DMS114 treated with DMSO at 0.1 percent for 48 hours (cell line): Measurements from ENCODE around the gene SLC44A4.
"Not testable (repeated sequence)": the region's sequence is repeated elsewhere in the genome, so short reads cannot be mapped to it uniquely, and the experiment has no call there.

Source experiments
- DNase-seq: peaks from one replicate; lab custom pipeline; 2025; ENCODE audit not compliant: unreplicated experiment; lab: John Stamatoyannopoulos, UW

Gene SLC44A4

GRCh38 chr6:31860349-31860748 lies 18.4 kb downstream of the SLC44A4 start:
- DNase-seq, result no peak

- DNase-seq, result no peak
Measured at GRCh38 chr6:31859923-31860322, 18.9 kb downstream of the SLC44A4 start.

- DNase-seq, result no peak
Measured at GRCh38 chr6:31858707-31859106, 20.1 kb downstream of the SLC44A4 start.

- not testable (repeated sequence) for DNase-seq
Measured at GRCh38 chr6:31857774-31858173, 21.0 kb downstream of the SLC44A4 start.

DNA sequence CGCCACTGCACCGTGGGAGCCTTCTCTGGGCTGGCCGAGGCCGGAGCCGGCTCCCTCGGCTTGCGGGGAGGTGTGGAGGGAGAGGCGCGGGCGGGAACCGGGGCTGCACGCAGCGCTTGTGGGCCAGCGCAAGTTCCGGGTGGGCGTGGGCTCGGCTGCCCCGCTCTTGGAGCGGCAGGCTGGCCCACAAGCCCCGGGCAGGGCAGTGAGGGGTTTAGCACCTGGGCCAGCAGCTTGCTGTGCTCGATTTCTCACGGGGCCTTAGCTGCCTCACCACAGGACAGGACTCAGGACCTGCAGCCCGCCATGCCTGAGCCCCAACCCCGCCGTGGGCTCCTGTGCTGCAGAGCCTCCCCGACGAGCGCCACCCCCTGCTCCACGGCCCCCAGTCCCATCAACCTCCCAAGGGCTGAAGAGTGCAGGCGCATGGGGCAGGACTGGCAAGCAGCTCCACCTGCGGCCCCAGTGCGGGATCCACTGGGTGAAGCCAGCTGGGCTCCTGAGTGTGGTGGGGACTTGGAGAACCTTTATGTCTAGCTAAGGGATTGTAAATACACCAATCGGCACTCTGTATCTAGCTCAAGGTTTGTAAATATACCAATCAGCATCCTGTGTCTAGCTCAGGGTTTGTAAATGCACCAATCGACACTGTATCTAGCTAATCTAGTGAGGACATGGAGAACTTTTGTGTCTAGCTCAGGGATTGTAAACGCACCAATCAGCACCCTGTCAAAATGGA lies 26.6 kb downstream of the SLC44A4 start:
- DNase-seq, result not testable (repeated sequence)

GRCh38 chr6:31851485-31851832 lies 27.3 kb downstream of the SLC44A4 start:
- peak; percentile 36 for DNase-seq

DNA sequence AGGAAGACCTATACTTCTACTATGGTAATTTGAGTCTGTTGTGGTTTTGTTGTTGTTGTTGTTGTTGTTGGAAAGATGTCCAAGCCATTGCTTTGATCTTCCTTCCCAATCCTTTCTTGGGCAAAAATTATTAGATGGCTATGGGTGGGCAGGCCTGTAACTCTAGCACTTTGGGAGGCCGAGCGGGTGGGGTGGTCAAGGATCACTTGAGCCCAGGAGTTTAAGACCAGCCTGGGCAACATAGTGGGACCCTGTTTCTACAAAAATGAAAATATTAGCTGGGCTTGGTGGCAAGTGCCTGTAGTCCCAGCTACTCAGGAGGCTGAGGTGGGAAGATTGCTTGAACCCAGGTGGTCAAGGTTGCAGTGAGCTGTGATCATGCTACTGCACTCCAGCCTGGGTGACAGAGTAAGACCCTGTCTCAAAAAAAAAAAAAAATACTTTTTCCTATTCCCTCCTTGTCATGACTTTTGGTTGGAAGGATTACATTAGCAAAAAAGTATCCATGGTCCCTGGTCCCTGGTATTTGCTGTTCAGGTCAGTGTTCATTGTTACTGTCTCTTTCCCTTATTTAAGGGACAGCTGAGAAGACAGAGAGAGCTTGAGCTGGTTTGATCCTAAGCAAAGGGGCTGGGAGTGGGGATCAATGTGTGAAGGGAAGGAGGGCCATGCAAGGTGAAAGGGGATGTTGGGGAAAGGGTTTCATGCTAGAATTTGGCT lies 27.9 kb downstream of the SLC44A4 start:
- DNase-seq, result no peak

DNA sequence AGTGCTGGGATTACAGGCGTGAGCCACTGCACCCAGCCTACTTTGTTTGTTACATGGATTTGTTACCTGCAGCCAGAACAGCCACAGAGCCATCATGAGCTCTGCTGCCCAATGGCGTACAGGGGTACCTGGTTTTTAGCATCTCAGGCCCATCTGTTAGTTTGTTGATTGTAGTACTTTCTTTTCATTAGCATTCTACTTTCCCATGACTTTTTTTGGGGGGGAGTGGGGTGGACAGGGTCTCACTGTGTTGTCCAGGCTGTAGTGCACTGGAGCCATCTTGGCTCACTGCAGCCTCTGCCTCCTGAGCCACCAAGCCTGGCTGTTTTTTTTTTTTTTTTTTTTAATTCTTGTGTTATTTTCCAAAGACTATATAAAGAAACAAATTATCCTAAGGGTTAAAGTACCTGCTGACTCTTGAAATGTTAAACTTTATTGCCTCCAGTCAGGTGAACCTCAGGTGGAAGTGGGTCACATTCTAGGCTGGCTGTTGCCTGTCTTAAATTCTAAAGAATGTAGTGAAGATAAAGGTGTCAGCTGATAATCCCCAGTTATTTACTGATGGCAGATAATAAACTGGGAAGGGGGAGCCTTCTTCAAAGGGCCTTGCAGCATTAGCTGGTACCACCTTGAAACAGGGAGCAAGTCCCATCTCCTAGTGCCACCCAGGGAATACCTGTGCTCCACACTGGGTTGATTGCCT lies 31.4 kb downstream of the SLC44A4 start:
- DNase-seq, result no peak

DNA sequence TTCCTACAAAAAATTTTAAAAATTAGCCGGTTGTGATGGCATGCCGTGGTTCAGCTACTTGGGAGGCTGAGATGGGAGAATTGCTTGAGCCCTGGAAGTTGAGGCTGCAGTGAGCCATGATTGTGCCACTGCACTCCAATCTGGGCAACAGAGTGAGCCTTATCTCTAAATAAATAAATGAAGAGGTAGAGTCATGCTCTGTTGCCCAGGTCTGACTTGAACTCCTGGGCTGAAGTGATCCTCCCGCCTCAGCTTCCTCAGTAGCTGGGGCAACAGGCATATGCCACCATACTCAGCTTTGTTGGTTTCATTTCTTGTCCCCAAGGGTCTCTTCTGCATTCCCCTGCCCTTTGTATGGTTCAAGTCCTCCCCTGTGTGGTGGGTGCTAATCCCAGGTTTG lies 34.3 kb downstream of the SLC44A4 start:
- no peak for DNase-seq

DNA sequence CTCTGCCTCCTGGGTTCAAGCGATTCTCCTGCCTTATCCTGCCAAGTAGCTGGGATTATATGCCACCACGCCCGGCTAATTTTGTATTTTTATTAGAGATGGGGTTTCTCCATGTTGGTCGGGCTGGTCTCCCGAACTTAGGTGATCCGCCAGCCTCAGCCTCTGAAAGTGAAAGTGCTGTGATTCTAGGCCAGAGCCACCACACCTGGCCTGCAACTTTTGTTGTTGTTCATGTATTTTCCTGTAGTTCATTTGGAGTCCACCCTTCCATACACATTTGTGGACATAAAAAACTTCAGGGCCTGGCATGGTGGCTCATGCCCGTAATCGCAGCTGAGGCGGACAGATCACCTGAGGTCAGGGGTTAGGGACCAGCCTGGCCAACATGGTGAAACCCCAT lies 36.7 kb downstream of the SLC44A4 start:
- DNase-seq, result no peak

GRCh38 chr6:31839779-31840126 lies 39.0 kb downstream of the SLC44A4 start:
- not testable (repeated sequence) for DNase-seq

DNA sequence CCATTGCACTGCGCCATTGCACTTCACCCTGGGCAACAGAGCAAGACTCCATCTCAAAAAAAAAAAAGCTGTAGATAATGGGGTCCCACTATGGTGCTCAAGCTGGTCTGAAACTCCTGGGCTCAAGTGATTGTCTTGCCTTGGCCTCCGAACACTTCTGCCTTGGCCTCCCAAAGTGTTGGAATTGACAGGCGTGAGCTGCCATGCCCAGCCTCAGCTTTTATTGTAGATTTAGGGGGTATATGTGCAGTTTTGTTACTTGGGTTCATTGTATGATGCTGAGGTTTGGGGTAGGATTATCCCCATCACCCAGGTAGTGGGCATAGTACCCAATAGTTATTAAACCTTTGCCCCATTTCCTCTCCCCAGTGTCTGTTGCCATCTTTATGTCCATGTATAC lies 39.8 kb downstream of the SLC44A4 start:
- no peak for DNase-seq

- not testable (repeated sequence) for DNase-seq
Measured at GRCh38 chr6:31838114-31838553, 40.7 kb downstream of the SLC44A4 start.

GRCh38 chr6:31837369-31838113 lies 41.3 kb downstream of the SLC44A4 start:
- no peak for DNase-seq

DNA sequence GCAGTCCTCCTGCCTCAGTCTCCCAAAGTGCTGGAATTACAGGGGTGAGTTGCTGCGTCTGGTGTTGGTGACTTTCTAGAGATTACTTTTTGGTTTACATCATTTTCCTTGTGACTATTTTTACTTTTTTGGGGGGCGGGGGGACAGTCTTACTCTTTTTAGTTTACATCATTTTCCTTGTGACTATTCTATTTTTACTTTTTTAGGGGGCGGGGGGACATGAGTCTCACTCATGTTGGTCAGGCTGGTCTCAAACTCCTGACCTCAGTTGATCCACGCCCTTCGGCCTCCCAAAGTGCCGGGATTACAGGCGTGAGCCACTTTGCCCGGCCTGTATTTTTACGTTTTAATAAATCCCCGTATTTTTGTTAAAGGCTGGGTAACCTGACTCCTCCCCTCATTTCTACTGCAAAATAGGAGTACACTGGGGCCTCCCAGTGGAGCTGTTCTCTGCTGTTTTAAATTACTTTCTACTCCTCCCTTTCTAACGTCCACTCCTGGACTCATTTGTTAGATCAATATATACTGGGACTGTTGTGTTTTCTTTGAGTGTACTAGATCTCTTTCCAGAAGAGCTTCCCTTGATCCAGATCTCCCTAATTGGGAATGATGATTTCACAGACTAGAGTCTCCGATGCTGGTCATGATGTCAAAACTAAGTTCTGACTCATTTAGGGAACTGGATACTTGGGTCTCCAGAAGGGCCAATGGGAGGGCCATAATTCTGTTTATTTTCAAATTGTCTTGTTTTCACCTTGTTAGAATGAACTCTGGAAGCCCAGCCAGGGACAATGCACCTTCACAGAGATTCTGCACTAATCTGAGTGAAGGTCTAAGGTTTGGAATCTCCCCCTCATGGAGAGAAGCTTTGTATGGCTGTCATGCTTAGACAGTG lies 42.1 kb downstream of the SLC44A4 start:
- DNase-seq, result no peak

- DNase-seq, result no peak
Measured at GRCh38 chr6:31836047-31836473, 42.7 kb downstream of the SLC44A4 start.

- peak; percentile 90 for DNase-seq
Measured at GRCh38 chr6:31834367-31835250, 44.2 kb downstream of the SLC44A4 start.

DNA sequence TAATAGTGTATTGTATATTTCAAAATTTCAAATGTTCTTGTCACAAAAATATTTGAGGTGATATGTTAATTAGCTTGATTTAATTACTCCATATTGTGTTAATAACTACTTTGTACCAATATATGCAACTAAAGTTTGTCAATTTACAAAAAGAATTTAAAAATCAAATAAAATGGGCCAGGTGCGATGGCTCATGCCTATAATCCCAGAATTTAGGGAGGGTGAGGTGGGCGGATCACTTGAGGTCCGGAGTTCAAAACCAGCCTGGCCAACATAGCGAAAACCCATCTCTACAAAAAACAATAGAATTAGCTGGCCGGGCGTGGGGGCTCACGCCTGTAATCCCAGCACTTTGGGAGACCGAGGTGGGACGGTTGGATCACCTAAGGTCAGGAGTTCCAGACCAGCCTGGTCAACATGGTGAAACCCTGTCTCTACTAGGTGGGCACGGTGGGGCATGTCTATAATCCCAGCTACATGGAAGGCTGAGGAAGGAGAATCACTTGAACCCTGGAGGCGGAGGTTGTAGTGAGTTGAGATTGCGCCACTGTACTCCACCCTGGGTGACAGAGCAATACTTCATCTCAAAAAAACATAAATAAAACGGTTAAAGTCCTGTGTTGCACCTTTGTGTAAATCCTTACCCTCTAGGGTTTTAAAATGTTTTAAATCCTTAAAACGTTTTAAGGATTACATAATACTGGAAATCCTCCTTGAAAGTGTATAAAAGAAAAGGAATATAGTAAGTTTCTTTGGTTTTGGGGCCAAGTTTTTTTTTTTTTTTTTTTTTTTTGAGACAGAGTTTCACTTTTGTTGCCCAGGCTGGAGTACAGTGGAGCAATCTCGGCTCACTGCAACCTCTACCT lies 47.2 kb downstream of the SLC44A4 start:
- no peak for DNase-seq
